Measurements from ENCODE around the gene FOXRED2.
"Not testable (repeated sequence)": the region's sequence is repeated elsewhere in the genome, so short reads cannot be mapped to it uniquely, and the experiment has no call there.

FOXRED2 gene

DNA sequence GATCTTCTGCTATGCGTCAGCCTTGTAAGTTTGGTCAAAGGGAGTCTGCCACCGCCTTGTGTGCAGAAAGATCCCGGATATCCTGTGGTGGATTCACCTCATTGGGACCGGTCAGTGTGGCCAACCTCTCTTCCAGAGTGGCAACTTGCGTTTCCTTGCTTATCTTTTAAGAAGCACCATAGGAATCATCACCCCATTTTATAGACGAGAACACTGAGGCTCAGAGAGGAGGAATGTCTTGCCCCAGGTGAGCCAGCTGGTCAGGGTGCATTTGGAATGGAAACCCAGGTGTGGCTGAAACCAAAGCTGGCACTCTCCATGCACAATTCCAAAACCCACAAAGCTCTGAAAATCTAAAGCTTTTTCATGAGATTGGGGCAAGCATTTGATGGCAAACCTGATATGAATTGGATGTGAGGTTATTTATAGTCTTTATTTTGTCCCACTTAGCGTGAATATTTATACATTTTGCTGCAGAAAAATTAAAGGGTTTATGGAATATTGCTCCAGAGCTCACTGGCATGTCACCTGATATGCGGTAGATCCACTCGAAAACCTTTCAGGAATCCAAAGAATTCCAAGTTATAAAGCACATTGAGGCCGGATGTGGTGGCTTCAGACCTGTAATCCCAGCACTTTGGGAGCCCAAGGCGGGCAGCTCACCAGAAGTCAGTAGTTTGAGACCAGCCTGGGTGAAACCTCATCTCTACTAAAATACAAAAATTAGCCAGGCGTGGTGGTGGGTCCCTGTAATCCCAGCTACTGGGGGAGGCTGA is 34.2 kb upstream of the FOXRED2 start:
- H3K9me3 Mint-ChIP-seq: no peaks in the 10 kb centered on the region
- peaks cover 7% of the 10 kb centered on the region for H3K4me1 Mint-ChIP-seq
- no peak overlapping the region for H3K27ac Mint-ChIP-seq
- TF ChIP-seq, protein P1, sequence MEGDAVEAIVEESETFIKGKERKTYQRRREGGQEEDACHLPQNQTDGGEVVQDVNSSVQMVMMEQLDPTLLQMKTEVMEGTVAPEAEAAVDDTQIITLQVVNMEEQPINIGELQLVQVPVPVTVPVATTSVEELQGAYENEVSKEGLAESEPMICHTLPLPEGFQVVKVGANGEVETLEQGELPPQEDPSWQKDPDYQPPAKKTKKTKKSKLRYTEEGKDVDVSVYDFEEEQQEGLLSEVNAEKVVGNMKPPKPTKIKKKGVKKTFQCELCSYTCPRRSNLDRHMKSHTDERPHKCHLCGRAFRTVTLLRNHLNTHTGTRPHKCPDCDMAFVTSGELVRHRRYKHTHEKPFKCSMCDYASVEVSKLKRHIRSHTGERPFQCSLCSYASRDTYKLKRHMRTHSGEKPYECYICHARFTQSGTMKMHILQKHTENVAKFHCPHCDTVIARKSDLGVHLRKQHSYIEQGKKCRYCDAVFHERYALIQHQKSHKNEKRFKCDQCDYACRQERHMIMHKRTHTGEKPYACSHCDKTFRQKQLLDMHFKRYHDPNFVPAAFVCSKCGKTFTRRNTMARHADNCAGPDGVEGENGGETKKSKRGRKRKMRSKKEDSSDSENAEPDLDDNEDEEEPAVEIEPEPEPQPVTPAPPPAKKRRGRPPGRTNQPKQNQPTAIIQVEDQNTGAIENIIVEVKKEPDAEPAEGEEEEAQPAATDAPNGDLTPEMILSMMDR (IDR thresholded peaks at IDR 0.05; ENCODE audit: unreplicated experiment in 3 of 3): no peak
- no peaks in the 10 kb centered on the region for H3K27me3 Mint-ChIP-seq (ENCODE audit: low read depth)
- H3K36me3 Mint-ChIP-seq (ENCODE audit: low read depth): no peaks in the 10 kb centered on the region
- no peak overlapping the region for H3K4me3 Mint-ChIP-seq

DNA sequence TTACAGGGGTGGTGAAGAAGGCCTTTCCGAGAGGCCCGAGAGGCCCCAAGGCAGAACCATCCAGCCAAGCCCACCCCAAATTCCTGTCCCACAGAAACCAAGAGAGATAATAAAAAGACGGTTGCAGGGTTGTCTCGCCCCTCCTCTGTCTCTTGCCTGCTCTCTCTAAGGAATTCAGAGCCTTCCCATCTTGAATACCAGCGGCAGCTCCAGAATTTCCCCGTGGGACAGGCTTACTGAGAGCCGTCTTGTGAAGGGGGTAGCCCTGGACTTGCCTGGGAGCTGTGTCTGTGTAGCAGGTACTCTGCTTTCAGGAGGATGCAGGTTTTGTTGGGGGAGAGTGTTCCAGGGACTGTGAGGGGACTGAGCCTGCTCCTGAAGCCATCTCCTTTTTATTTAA is 31.7 kb upstream of the FOXRED2 start:
- Mint-ChIP-seq H3K4me1 (peaks cover 7% of the 10 kb centered on the region), H3K27ac (no peak overlapping the region), H3K36me3 (ENCODE audit: low read depth) (no peaks in the 10 kb centered on the region), H3K4me3 (no peak overlapping the region), H3K27me3 (ENCODE audit: low read depth) (no peaks in the 10 kb centered on the region), H3K9me3 (no peaks in the 10 kb centered on the region)
- TF ChIP-seq, protein P1 (IDR thresholded peaks at IDR 0.05; ENCODE audit: unreplicated experiment in 3 of 3): no peak

DNA sequence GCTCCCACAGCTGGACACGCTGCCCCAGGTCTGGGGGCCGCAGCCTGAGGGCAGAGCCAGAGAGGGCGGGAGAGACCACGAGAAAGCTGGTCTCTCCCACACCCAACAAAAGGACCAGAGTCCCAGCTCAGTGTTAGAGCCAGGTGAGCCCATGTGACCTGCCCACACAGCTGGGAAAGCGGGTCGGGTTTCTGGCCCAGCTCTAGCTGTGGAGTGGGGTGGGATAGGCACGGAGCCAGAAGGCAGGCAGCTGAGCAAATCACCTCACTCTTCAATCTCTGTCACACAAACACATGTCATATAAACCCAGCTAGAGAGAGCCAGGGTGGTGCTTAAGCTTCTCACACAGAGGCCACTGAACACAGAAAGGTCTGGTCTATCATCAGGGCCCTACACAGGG is 29.9 kb upstream of the FOXRED2 start:
- Mint-ChIP-seq H3K4me1 (peaks cover 7% of the 10 kb centered on the region), H3K4me3 (no peak overlapping the region), H3K9me3 (peaks cover 4% of the 10 kb centered on the region), H3K27ac (peak overlapping the region in 1 of 3 experiments; percentile 35), H3K27me3 (ENCODE audit: low read depth) (no peaks in the 10 kb centered on the region), H3K36me3 (ENCODE audit: low read depth) (peaks cover 3% of the 10 kb centered on the region)
- TF ChIP-seq, protein P1 (IDR thresholded peaks at IDR 0.05; ENCODE audit: unreplicated experiment in 3 of 3): no peak

DNA sequence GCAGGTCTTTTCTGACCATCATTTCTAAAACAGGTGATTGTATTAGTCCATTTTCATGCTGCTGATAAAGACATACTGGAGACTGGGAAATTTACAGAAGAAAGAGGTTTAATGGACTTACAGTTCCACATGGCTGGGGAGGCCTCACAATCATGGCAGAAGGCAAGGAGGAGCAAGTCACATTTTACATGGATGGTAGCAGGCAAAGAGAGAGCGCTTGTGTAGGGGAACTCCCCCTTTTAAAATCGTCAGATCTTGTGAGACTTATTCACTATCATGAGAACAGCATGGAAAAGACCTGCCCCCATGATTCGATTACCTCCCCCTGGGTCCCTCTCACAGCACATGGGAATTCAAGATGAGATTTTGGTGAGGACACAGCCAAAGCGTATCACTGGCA is 26.5 kb upstream of the FOXRED2 start:
- H3K4me1 Mint-ChIP-seq: peaks cover 13% of the 10 kb centered on the region
- not testable (repeated sequence) for H3K9me3 Mint-ChIP-seq; H3K36me3 Mint-ChIP-seq (ENCODE audit: low read depth); H3K4me3 Mint-ChIP-seq; H3K27me3 Mint-ChIP-seq (ENCODE audit: low read depth); H3K27ac Mint-ChIP-seq

DNA sequence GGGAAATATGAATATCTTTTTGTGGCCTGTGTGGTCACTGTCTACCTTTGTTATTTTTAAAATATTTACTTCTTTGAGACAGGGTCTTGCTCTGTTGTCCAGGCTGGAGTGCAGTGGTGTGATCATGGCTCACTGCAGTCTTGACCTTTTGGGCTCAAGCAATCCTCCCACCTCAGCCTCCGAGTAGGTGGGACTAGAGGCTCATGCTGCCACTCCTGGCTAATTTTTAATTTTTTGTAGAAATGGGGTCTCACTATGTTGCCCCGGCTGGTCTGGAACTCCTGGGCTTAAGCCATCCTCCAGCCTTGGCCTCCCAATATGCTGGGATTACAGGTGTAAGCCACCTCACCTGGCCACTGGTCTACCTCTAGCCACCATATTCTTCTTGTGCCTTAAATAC is 25.6 kb upstream of the FOXRED2 start:
- TF ChIP-seq, protein P1 (IDR thresholded peaks at IDR 0.05; ENCODE audit: unreplicated experiment in 3 of 3): no peak
- Mint-ChIP-seq H3K4me1 (peaks cover 13% of the 10 kb centered on the region), H3K4me3 (peak overlapping the region; percentile 42 to 52 (median 44)), H3K27me3 (ENCODE audit: low read depth) (no peaks in the 10 kb centered on the region), H3K9me3 (peaks cover 4% of the 10 kb centered on the region), H3K27ac (peak overlapping the region in 1 of 3 experiments; percentile 37), H3K36me3 (ENCODE audit: low read depth) (peaks cover 3% of the 10 kb centered on the region)

DNA sequence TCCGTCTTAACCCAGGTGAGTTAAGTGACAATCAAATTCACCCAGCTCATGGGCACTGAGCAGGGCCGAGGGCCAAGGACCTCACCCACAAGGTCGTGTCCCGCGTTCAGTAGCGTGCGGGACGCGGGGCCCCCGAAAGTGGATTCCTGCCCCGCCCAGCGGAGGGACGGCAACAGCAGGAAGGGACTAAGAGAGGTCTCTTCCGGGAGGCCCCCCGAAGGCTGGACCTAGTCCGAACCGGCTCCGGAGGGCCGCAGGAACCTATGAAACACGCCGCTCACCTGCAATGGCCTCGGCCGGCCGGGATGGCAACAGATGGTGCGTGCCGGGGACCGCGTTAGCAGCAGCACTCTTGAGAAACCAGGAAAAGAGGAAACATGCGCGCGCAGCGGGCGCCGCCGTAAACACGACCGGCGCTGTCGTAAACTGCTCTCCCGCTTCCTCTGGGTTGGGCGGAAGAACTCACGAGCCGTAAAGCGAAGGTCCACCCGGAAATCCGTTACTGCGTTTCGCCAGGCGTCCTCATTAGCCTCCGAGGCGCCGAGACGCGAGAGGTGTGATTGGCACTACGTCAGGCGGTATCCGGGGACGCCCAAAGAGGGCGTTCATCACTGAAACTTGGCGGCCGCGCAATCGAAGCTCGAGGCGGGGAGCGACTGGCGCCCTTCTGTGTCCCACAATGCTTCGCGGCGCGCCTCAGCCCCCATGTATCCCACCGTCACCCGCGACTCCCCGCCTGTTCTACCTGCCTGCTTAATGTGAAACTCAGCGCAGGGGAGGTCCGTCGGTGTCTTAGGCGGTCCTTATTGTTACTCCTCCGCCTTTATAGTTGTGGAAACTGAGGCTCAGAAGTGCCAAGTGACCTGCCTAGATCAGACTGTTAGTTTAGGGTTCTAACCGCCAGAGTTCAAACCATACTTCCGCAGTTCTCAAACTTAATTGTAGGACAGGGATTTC is 22.2 kb upstream of the FOXRED2 start, which contains the start of gene EIF3D:
EIF3D (minus strand) TSS at position 372 of the 957 bp plus-strand sequence. CDS start 3,045 bp downstream, outside the sequence.
- H3K9me3 Mint-ChIP-seq: peaks cover 4% of the 10 kb centered on the region
- peak within 1 kb of the TSS; percentile 95 to 99 (median 98) for H3K27ac Mint-ChIP-seq
- H3K4me3 Mint-ChIP-seq: peak within 1 kb of the TSS; percentile 94 to 97 (median 96)
- TF ChIP-seq, protein P1 (IDR thresholded peaks at IDR 0.05; ENCODE audit: unreplicated experiment in 3 of 3): no peak
- peaks cover 31% of the 10 kb centered on the region for H3K36me3 Mint-ChIP-seq (ENCODE audit: low read depth)
- peaks cover 11% of the 10 kb centered on the region for H3K4me1 Mint-ChIP-seq
- H3K27me3 Mint-ChIP-seq (ENCODE audit: low read depth): no peaks in the 10 kb centered on the region
